GM18505 (cell line): ENCODE data around the gene PHLDA3.

Experiments
- ATAC-seq: cut with Tn5 transposase; IDR thresholded peaks from one replicate; pipeline ENCODE4 v1.9.1; 2021; ENCODE audit not compliant: unreplicated experiment
- POLR2A ChIP-seq: IDR thresholded peaks from 4 replicates; pipeline ENCODE4 v1.6.1; 2011; ENCODE audit warnings: borderline replicate concordance; ENCODE audit not compliant: insufficient read depth, insufficient read length; ENCODE audit errors: extremely low read depth

PHLDA3 gene

GRCh38 chr1:201508809-201509208 is 39.8 kb upstream of the PHLDA3 start:
- no peak for ATAC-seq
- TF ChIP-seq POLR2A, result no peak

DNA sequence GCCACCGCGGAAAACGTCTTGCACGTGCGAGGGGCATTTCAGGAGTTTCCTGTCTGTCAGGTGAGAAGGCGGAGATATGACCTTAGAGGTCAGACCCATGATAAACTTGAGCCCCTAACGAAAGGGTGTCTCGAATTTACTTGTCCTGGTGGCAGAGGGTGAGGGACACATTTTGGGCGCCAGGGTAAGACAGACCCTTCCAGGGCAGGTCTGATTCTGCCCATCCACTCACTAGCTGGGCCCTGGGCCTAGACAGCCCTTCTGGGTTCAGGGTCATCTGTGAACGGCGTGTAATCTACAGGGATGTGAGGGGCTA is 38.3 kb upstream of the PHLDA3 start:
- no peak for TF ChIP-seq POLR2A
- ATAC-seq, result no peak

- ATAC-seq, result peak; percentile 90
- TF ChIP-seq POLR2A, result peak; percentile 89
Observed at GRCh38 chr1:201506557-201507359, 37.8 kb upstream of the PHLDA3 start, which contains the start of gene CSRP1. Gene CSRP1 (minus strand): TSS chr1:201507123. CDS start chr1:201496303, 10,820 bp downstream.

- ATAC-seq, result no peak
- TF ChIP-seq POLR2A, result no peak
Observed at GRCh38 chr1:201506092-201506491, 37.1 kb upstream of the PHLDA3 start.

- TF ChIP-seq POLR2A, result no peak
- ATAC-seq, result no peak
Observed at GRCh38 chr1:201505503-201505890, 36.5 kb upstream of the PHLDA3 start.

GRCh38 chr1:201504799-201505502 is 36.0 kb upstream of the PHLDA3 start:
- ATAC-seq, result no peak
- TF ChIP-seq POLR2A, result no peak

DNA sequence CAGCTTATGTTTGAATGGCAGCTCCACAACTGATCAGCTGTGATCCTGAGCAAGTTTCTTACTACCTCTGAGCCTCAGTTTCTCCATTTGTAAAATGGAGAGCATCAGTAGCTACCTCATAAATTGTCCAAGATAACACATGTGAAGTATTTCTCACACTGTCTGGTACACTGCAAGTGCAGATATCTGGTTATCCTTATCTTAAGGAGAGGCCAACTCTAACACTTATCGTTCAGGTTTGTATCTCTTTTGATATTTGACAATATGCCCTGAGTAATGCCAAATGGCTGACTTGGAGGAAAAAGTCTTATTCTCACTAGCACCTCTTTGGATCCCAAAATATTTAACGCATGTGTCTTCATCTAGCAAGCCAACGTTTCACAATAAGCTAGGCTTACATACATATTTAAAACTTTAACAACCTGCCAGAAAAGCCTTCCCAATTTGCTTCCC is 35.2 kb upstream of the PHLDA3 start:
- no peak for ATAC-seq
- no peak for TF ChIP-seq POLR2A

- no peak for TF ChIP-seq POLR2A
- no peak for ATAC-seq
Observed at GRCh38 chr1:201503397-201504176, 34.6 kb upstream of the PHLDA3 start.

DNA sequence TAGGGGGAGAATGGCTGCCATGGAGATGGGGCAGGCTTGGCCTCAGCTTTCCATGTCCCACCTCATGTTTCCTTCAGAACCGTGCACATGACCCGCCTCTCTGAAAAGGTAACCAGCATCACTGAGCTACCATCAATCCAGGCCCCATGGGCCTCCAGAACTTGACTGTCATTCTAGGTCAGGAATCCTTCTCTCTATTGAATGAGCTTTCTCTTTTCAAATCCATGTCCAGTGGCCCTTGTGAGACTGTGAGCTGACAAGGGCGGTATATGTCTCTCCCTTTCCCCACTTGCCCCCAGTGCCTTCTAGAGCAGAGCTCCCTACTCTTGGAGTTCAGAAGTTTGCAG is 33.5 kb upstream of the PHLDA3 start:
- no peak for TF ChIP-seq POLR2A
- ATAC-seq, result no peak

DNA sequence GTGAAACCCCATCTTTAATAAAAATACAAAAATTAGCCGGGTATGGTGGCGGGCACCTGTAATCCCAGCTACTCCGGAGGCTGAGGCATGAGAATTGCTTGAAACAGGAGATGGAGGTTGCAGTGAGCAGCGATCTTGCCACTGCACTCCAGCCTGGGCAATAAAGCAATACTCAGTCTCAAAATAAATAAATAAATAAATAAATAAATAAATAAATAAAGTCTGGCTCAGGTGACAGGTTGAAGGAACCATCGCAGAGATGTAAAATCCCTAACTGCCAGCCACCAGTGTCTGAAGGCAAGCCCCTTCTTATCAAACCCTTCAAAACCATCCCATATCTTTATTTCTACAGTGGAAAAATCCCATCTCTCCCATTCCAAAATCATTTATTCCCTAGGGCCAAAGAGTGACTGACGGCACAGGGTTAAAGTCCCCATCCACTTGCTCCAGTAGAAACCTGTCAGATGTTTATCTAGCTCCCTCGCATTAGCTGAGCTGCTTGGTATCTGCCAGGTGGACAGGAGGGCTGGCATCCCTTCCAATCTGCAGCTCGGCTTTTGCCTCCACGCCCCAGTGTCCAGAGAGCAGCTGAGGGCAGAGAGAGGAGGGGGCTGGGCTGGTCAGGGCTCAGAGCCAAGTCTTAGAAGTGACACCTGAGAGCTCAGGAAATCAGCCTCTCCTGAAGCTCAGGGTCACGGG is 33.0 kb upstream of the PHLDA3 start:
- ATAC-seq, result no peak
- no peak for TF ChIP-seq POLR2A

GRCh38 chr1:201501144-201501543 is 32.2 kb upstream of the PHLDA3 start:
- TF ChIP-seq POLR2A, result no peak
- ATAC-seq, result no peak

DNA sequence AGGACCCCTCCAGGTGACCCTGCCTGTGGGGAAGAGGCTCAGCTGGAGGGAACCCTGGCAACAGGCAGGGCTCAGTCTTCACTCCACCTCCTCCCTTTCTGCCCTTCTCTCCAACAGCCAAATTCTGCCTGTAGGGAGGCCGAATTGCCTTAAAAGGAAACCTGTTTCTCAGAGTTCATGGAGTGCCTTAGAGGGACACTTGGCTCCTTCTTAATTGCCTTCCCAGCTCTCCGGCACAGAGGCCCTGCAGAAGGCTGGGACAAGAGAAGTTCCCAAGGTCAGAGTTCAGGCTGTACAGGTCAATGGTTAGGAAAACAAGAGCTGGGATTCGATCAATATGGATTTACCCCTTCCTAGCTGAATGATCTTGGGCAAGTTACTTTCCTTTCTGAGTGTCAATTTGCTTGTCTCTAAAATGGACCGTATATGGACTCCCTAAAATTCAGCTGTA is 31.7 kb upstream of the PHLDA3 start:
- ATAC-seq, result no peak
- no peak for TF ChIP-seq POLR2A
